ENCODE data around the gene NGRN. TPM values are rescaled to one million over a fixed set of nuclear protein-coding genes. Genes with fewer than 3 reads are reported as not detected.
A peak's percentile ranks its signal among the peaks of the same experiment; 100 is the strongest.

The NGRN gene, protein sequence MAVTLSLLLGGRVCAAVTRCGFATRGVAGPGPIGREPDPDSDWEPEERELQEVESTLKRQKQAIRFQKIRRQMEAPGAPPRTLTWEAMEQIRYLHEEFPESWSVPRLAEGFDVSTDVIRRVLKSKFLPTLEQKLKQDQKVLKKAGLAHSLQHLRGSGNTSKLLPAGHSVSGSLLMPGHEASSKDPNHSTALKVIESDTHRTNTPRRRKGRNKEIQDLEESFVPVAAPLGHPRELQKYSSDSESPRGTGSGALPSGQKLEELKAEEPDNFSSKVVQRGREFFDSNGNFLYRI
- total RNA-seq (2014; rRNA removed; shearing (Covaris generic)) (92.2 and 131 TPM in 2 replicates), polyA plus RNA-seq (2016; fragmentation: Nextera tagmentation; extraction: Ambion mirVana) (79.2 and 88.9 TPM in 2 replicates)
- long read RNA-seq, full-length matches to known transcripts = 232 of 233 reads
- long read RNA-seq, partial matches to known transcripts = 0 of 233 reads
- long read RNA-seq, other reads (novel, unspliced or antisense) = 1 of 233 reads

DNA sequence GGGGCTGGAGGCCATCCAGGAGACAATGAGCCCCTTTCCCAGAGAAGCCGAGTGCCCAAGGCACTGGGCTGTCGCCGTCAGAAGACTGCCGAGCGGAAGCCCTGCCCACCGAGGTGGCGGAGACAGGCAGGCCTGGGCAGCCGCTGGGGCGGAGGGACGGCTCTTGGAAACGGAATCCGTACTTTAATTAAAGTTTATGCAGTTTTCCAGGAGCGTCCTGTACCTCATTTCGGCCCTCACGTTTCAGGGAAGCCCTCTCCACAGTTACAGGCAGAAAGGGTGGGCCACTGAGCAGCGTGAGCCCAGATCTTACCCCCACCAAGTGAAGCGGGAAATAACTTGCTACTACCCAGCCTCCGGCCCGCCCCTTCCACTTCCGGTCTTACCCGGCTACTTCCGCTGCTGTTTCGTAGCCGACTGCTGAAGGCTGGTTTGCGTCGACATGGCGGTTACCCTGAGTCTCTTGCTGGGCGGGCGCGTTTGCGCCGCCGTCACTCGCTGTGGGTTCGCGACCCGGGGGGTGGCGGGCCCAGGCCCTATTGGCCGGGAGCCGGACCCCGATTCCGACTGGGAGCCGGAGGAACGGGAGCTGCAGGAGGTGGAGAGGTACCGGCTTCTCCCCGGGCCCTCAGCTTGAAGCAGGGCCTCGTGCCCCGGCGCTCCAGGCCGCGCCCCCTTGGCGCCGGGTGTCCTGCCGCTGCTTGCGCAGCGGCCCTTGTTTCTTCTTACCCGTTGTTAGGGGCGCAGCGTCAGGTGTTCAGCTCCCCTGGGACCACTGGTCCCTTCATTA is at the start of gene NGRN:
Gene NGRN (plus strand): TSS at position 402 of the 790 bp plus-strand sequence. CDS start 41 bp downstream, at position 443.
- Histone ChIP-seq H3K36me3 (ENCODE audit: insufficient read depth) (peaks cover 14% of the 10 kb centered on the region; the same call in 1 of the 2 replicates), H3K4me1 (ENCODE audit: insufficient read depth) (peaks cover 20% of the 10 kb centered on the region), H3K27me3 (ENCODE audit: insufficient read depth) (no peaks in the 10 kb centered on the region), H3K79me2 (replicated peaks; ENCODE audit: insufficient read depth) (peaks cover 50% of the 10 kb centered on the region), H3K4me3 (peak within 1 kb of the TSS; percentile 76), H3K27ac (ENCODE audit: low read depth) (peak within 1 kb of the TSS; percentile 96), H2AFZ (peak within 1 kb of the TSS; percentile 93), H3F3A (replicated peaks; ENCODE audit: low read depth) (peaks cover 13% of the 10 kb centered on the region; the same call in 1 of the 2 replicates), H3K4me2 (peak within 1 kb of the TSS; percentile 89), H4K20me1 (replicated peaks; ENCODE audit: insufficient read depth) (peaks cover 31% of the 10 kb centered on the region), H3K9me2 (ENCODE audit: insufficient read depth) (no peaks in the 10 kb centered on the region)
- Mint-ChIP-seq H3K4me3 (peak within 1 kb of the TSS; percentile 98), H3K27me3 (ENCODE audit: insufficient read depth, low read depth, poor library complexity) (peaks cover 14% of the 10 kb centered on the region), H3K9me3 (no peaks in the 10 kb centered on the region), H3K36me3 (ENCODE audit: low read depth) (peaks cover 39% of the 10 kb centered on the region), H3K27ac (peak within 1 kb of the TSS; percentile 99), H3K4me1 (peaks cover 27% of the 10 kb centered on the region)
- ATAC-seq (peak; percentile 91), DNase-seq (ENCODE audit: low spot score) (peak; percentile 95)
- TF ChIP-seq CREB1 (CRISPR knock-in tag; IDR thresholded peaks at IDR 0.05; ENCODE audit: low read depth) (peak; percentile 2; the same call in 1 of the 2 replicates), POLR2AphosphoS5 (IDR thresholded peaks at IDR 0.05; ENCODE audit: low read depth) (peak; percentile 98), JUNB (IDR thresholded peaks at IDR 0.05; ENCODE audit: unreplicated experiment) (no peak), ETS1 (IDR thresholded peaks at IDR 0.05) (peak; percentile 61)

DNA sequence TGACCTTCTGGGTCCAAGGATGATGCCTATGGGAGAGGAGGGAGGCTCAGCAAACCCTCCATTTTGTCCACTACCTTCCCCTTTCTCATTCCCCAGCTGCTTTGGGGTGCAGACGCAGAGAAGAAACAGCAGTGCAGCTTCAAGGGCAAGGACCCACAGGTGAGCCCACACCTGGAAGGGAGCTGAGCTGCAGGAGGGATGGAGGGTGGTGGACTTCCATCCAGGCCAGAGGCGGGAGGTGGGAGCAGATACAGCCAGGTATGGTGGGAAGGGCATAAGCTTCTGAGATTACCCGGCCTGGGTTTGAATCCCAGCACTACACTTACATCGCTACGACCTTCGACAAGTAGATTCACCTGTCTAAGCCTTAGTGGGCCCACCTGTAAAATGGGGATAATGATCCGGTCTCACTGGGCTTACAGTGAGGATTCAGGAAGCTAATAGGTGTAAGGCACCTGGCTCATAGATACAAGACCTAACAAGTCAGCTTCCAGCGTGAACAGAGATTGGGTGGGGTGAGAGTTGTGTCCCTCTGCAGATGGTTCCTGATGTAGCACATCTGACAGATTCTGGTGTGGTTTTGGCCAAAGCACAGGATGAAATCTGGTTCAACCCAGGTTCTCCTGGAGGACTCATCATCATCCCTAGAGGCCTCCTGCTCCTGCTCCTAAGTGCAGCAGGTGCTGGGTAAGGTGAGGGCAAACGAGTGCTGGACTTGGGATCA is 47.6 kb upstream of the NGRN start:
- DNase-seq (ENCODE audit: low spot score) = no peak
- TF ChIP-seq JUNB (IDR thresholded peaks at IDR 0.05; ENCODE audit: unreplicated experiment) = no peak
- no peak for TF ChIP-seq ZNF331 (CRISPR knock-in tag; IDR thresholded peaks at IDR 0.05; ENCODE audit: low read depth)
- no peak for TF ChIP-seq NANOG (IDR thresholded peaks at IDR 0.05; ENCODE audit: borderline replicate concordance)
- no peak for TF ChIP-seq CREB1 (CRISPR knock-in tag; IDR thresholded peaks at IDR 0.05; ENCODE audit: low read depth)
- TF ChIP-seq, protein P1, sequence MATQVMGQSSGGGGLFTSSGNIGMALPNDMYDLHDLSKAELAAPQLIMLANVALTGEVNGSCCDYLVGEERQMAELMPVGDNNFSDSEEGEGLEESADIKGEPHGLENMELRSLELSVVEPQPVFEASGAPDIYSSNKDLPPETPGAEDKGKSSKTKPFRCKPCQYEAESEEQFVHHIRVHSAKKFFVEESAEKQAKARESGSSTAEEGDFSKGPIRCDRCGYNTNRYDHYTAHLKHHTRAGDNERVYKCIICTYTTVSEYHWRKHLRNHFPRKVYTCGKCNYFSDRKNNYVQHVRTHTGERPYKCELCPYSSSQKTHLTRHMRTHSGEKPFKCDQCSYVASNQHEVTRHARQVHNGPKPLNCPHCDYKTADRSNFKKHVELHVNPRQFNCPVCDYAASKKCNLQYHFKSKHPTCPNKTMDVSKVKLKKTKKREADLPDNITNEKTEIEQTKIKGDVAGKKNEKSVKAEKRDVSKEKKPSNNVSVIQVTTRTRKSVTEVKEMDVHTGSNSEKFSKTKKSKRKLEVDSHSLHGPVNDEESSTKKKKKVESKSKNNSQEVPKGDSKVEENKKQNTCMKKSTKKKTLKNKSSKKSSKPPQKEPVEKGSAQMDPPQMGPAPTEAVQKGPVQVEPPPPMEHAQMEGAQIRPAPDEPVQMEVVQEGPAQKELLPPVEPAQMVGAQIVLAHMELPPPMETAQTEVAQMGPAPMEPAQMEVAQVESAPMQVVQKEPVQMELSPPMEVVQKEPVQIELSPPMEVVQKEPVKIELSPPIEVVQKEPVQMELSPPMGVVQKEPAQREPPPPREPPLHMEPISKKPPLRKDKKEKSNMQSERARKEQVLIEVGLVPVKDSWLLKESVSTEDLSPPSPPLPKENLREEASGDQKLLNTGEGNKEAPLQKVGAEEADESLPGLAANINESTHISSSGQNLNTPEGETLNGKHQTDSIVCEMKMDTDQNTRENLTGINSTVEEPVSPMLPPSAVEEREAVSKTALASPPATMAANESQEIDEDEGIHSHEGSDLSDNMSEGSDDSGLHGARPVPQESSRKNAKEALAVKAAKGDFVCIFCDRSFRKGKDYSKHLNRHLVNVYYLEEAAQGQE (IDR thresholded peaks at IDR 0.05; ENCODE audit: unreplicated experiment) = no peak
- no peak for TF ChIP-seq EZH2 (IDR thresholded peaks at IDR 0.05; ENCODE audit: low read depth, unreplicated experiment)
- TF ChIP-seq ZNF114 (CRISPR knock-in tag; IDR thresholded peaks at IDR 0.05) = no peak
- TF ChIP-seq EZH2phosphoT487 (IDR thresholded peaks at IDR 0.05; ENCODE audit: unreplicated experiment) = no peak

More for the DNA sequence above, 47.6 kb upstream of the NGRN start:
- H3K36me3 ChIP-seq (ENCODE audit: insufficient read depth) = peaks cover 3% of the 10 kb centered on the region; the same call in 1 of the 2 replicates
- peaks cover 23% of the 10 kb centered on the region for H3K79me2 ChIP-seq (replicated peaks; ENCODE audit: insufficient read depth)
- H3K4me3 ChIP-seq = no peak overlapping the region
- Mint-ChIP-seq H3K27me3 (ENCODE audit: insufficient read depth, low read depth, poor library complexity) (peaks cover 6% of the 10 kb centered on the region), H3K4me3 (no peak overlapping the region), H3K36me3 (ENCODE audit: low read depth) (peaks cover 6% of the 10 kb centered on the region; the same call in 2 of the 3 replicates), H3K27ac (no peak overlapping the region), H3K4me1 (peaks cover 17% of the 10 kb centered on the region), H3K9me3 (no peaks in the 10 kb centered on the region)
- no peaks in the 10 kb centered on the region for H3K9me2 ChIP-seq (ENCODE audit: insufficient read depth)
- H3K27me3 ChIP-seq (ENCODE audit: insufficient read depth) = no peaks in the 10 kb centered on the region
- peaks cover 7% of the 10 kb centered on the region; the same call in 1 of the 2 replicates for H4K20me1 ChIP-seq (replicated peaks; ENCODE audit: insufficient read depth)
- H3K27ac ChIP-seq (ENCODE audit: low read depth) = no peak overlapping the region
- H3F3A ChIP-seq (replicated peaks; ENCODE audit: low read depth) = no peaks in the 10 kb centered on the region
- no peak for ATAC-seq
- H2AFZ ChIP-seq = no peak overlapping the region
- no peak overlapping the region for H3K4me2 ChIP-seq
- no peaks in the 10 kb centered on the region; the same call in 1 of the 2 replicates for H3K4me1 ChIP-seq (ENCODE audit: insufficient read depth)
